Fibroblast of skin of right biceps (primary cell): ENCODE results near the gene SLC43A2.

Source experiments
- DNase-seq: peaks from one replicate; pipeline ENCODE4 v3.0.0-alpha.2; 2013

SLC43A2 gene

DNA sequence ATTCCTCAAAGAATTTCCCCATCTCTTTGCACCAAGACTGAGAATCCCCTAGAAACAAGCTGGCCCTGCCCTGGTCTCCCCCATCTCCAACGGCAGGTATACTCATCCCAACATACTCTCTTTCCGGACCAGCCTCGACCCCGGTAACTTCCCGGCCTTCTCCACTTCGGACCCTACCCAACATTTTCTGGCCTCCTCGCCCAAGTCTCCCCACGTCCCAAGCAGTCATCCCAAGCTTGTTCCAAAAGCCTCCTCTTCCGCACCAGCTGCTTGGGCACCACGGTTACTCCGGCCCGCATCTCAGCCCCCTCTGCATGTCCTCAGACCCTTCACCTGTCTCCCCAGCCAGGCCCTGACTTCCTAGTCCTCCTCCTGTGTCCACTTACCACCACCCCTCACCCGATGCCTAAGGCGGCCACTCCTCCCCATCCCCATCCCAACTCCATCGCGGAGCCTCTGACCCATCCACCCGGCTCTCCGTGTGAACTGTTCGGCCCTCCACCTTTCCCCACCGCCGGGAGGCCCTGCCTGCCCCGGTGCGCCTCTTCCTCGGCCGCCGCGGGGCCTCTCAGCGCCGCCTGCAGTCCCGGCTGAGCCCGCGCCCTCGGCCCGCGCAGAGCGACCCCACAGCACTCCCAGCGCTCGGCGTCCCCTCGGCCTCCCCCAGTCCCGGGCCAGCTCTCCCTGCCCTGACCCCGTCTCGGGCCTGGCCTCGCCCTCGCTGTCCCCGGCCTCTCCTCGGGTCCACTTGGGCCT lies 67.0 kb downstream of the SLC43A2 start:
- DNase-seq, result peak; percentile 16

- no peak for DNase-seq
Measured at GRCh38 chr17:1560858-1561355, 67.7 kb downstream of the SLC43A2 start.

- DNase-seq, result no peak
Measured at GRCh38 chr17:1560101-1560857, 68.4 kb downstream of the SLC43A2 start.

GRCh38 chr17:1559047-1560043 lies 69.3 kb downstream of the SLC43A2 start:
- DNase-seq, result no peak

DNA sequence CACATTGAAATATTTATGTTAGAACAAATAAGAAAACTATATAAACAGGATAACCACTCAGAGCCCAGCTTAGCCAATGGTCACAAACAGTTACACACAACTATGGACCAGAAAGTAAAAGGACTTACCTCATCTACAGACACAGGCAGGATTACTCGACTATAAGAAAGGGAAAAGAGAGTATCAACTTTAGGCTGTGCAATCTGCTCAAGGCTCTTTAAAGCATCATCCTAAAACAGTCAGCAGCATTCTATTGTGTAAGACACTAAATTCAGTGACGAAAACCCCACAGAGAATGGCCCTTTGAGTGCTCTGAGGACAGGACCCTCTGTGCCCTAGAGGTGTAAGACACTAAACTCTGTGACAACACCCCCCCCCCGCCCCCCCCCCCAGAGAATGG lies 70.2 kb downstream of the SLC43A2 start:
- no peak for DNase-seq

- DNase-seq, result no peak
Measured at GRCh38 chr17:1557355-1558095, 71.1 kb downstream of the SLC43A2 start.

DNA sequence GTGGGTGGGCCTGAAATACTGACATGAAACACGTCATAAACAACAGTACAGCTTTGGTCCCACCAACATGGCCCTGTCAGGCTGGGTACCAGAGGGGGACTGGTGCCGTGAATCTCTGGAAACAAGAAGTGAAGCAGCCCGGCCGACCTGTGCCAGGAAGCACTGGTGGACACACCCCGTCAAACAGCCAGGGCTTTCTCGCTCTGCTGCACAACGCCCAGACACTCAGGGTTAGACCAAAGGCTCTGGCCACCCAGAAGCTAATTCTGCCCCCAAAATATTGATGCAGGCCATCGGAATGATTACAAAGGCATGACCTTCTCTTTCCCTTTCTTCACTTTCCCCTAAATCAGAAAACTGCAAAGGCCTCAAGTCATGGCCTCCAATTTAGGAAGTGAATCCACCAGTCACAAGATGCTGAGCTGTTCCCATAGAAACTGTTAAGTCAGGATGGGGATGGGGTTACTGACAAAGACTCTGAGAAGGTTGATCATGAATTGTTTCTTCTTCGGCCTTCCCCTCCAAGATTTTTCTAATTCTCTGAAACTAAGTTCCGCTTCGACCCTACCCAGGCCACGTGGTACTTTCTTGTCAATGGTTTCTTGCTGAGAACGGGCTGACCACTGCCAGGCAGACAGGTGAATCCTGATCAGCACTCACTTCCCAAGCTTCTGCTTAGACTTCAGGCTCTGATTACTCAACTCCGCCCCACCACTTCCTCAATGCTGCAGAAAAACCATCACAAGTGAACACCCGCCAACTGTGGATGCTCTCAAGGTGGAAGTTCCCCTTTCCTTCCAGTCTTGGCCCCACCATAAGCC lies 72.8 kb downstream of the SLC43A2 start:
- no peak for DNase-seq

DNA sequence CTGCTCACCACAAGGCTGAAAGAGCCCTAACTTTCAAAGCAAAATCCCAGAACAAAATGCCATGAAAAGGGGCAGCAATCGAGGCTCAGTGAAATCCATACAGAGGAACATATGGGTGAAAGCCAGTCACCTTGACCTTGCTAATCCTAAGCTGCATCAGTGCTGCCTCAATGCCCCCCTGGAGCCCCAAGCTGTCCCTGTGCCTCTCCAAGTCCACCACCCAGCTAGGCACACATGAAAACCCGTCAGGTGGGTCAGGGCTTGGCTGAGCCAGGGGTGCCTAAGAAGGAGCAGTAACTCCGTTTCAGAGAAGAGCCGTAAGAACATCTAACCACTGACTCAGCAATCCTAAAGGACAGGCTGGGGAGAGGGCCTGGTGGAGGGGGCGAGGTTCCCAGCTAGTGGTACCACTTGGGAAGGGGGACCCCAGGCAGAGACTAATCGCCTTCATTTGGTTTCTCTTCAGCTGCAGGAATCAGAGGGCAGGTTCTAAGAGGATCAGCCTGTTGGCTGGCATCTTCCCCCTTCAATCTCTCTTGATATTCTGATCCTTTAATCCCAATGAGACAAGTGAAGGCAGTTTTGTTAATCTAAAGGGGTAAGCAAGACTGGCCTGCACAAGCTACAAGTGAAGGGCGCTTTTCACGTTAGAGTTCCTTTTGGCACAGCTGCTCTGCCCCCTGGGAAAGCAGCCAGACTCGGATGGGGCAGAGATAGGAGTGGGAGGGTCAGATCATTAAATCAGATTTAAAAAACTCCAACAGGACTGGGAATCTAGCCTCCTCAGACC lies 73.7 kb downstream of the SLC43A2 start:
- DNase-seq, result no peak

DNA sequence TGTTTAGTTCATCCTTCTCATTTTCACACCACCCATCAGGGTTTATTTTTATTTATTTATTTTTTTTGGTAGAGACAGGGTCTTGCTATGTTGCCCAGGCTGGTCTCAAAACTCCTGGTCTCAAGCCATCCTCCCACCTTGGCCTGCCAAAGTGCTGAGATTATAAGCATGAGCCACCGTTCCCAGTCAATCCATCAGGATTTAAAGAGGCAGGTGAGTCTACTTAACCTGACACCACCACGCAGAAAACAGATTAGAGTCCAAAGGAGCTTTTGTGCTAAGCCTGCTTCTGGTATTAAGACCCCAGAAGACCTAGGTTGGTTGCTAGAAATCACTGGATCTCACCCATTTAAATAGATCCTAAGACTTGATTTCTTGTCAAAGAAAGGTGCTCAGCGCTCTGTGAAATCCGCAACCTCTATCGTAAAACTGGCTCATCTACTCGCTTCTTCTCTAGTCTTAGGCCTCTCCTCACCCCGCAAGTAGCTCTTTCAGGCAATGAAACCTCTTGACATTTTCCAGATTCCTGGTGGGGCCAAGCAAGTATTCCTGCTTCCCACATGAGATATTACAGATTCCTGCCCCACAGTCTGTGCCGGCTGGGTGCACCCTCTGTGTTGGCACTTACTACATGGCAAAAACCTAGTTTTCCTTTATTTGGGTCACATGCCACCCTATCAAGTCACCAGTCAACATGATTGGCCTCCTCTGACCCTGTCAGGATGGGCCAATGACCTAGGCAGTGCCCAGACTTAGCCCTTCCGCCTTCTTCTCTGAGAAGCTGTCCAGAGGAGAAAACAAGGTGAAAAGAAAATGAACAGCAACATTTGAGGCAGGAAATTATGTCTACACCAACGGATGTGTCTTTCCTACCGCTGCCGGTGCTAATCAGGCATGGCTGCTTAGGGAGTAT lies 75.0 kb downstream of the SLC43A2 start:
- DNase-seq, result no peak

DNA sequence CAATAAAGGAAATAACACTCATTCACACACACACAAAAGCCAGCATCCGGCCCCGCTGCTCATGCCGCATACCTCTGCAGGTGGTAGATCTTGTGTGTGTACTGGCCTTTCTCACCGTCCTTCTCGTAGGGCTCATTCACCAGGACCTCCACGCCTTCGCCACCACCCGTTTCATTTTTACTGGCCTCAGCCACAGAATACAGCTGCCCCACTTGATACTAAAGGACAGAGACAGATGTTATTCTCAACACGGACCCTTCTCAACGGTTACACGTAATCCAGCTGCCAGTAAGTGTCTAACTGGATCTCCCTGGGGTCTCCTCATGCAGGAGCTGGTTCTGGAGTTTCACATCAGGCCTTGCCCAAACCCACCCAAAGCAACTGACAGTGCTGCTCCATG lies 75.7 kb downstream of the SLC43A2 start:
- no peak for DNase-seq

DNA sequence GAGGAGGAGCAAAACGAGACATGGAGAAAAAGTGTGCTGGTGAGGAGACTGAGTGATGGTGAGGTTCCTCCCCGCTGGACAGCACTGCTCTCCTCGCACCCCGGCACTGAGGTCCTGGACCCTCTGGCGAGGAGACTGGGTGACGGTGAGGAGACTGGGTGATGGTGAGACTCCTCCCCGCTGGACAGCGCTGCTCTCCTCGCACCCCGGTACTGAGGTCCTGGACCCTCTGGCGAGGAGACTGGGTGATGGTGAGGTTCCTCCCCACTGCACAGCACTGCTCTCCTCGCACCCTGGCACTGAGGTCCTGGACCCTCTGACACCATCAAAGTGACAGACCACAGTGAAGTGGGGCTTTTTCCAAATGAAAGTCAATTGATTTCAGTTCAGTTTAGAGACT lies 76.9 kb downstream of the SLC43A2 start:
- DNase-seq, result no peak

- no peak for DNase-seq
Measured at GRCh38 chr17:1548032-1548431, 80.6 kb downstream of the SLC43A2 start.

- DNase-seq, result peak; percentile 19
Measured at GRCh38 chr17:1546292-1546922, 82.2 kb downstream of the SLC43A2 start.

GRCh38 chr17:1545618-1546017 lies 83.0 kb downstream of the SLC43A2 start:
- no peak for DNase-seq

DNA sequence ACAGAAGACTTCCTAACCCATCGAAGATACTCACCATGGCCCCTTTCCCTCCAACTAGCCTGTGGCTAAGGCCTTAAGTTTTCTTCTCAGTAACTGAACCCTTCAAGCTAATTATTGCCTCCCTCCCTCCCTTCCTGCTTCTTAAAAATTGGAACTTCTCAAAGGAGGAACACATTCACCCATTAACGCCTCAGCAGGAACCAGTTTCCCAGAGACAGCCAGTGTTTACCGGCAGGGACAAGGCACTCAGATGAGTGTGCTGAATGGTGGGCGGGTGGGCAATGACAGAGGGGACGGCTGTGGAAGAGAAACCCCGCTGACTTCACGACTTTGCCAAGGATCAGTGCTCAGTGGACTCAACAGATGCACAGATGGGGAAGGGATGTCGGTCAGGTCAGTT lies 86.3 kb downstream of the SLC43A2 start:
- DNase-seq, result no peak

GRCh38 chr17:1541367-1541904 lies 87.2 kb downstream of the SLC43A2 start:
- no peak for DNase-seq

DNA sequence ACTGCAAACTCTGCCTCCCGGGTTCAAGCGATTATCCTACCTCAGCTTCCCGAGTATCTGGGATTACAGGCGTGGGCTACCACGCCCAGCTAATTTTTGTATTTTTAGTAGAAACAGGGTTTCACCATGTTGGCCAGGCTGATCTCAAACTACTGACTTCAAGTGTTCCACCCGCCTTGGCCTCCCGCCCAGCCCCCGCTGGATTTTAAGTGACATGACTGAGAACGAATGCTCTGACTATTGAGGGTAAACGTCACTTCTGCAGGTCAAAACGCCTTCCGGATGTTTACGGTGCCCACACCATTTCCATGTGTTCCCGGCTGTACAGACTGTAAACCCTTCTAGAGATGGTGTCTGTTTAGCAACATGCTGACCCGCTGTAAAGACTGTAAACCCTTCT lies 88.8 kb downstream of the SLC43A2 start:
- DNase-seq, result no peak

GRCh38 chr17:1535737-1536136 lies 92.9 kb downstream of the SLC43A2 start:
- no peak for DNase-seq
